DMS53 (cell line): ENCODE results near the gene HMGCL.
A peak's percentile ranks its signal among the peaks of the same experiment; 100 is the strongest.
"Not testable (repeated sequence)": the region's sequence is repeated elsewhere in the genome, so short reads cannot be mapped to it uniquely, and the experiment has no call there.

Experiments
- DNase-seq: peaks from one replicate; lab custom pipeline; 2025; lab: John Stamatoyannopoulos, UW

HMGCL gene

GRCh38 chr1:23826590-23826989, 1.4 kb upstream of the HMGCL start:
- not testable (repeated sequence) for DNase-seq

DNA sequence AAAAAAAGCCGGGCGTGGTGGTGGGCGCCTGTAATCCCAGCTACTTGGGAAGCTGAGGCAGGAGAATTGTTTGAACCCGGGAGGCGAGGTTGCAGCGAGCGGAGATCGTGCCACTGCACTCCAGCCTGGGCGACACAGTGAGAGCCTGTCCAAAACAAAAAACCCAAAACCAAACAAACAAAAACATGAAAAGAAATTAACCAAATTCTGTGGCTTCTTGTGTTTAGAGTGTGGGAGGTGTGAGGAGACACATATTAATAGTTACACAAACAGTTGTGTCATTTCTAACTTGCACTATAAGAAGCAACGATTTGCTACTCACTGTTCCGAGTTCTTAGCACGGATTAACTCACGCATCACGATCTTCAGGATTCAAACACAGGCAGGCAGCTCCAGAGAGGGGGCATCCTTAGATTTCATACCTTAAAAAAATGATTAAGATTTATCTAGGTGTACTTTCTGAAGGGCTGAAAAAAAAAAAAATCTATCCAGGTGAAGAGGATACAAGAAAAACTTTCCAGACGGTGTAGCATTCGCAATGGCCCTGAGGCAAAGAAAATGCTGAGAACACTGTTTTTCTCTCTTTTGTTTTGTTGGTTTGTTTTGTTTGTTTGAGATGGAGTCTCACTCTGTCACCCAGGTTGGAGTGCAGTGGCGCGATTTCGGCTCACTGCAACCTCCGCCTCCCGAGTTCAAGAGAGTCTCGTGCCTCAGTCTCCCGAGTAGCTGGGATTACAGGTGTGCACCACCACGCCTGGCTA, 713 bp upstream of the HMGCL start:
- DNase-seq: peak; percentile 34

DNA sequence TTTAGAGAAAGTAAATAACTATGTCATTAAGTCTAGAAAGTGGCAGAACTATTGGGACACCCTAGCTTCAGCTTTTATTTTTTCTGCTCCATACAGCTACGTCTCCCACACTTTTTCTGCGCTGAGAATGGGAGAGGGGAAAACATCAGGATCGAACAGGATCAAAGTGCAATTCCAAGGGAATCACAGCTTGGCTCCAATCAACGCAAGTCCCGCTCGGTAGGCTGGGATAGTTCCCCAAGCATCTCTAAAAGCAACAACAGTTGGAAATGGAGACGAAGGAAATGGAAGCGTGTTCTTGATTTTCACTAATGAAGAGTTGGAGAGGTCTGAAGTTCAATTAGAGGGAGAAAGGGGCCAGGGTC, 536 bp downstream of the HMGCL start:
- DNase-seq: no peak

- no peak for DNase-seq
Measured at GRCh38 chr1:23823767-23824166, 1.5 kb downstream of the HMGCL start.

DNA sequence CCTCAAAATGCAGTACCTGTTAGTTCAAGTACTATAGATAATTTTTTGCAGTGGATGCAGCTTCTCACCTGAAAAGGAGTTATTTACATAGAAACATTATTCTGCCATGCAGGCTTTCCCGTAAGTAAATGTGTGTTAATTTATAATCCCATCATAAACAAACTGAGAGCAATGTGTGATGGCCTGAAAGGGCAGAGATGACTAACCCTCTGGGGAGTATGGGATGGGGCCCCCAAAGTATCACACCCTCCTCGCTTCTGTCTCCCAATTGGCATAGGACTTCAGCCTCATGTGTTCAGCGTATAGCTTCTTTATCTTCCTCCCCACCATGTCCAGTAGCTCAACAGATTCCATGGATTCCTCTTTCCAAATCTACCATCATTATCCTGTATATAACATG, 7.6 kb downstream of the HMGCL start:
- no peak for DNase-seq

GRCh38 chr1:23816906-23817305, 8.3 kb downstream of the HMGCL start:
- no peak for DNase-seq

- no peak for DNase-seq
Measured at GRCh38 chr1:23816361-23816760, 8.9 kb downstream of the HMGCL start.

- no peak for DNase-seq
Measured at GRCh38 chr1:23814016-23814415, 11.2 kb downstream of the HMGCL start.

- DNase-seq: peak; percentile 55
Measured at GRCh38 chr1:23810818-23811540, 14.2 kb downstream of the HMGCL start.

DNA sequence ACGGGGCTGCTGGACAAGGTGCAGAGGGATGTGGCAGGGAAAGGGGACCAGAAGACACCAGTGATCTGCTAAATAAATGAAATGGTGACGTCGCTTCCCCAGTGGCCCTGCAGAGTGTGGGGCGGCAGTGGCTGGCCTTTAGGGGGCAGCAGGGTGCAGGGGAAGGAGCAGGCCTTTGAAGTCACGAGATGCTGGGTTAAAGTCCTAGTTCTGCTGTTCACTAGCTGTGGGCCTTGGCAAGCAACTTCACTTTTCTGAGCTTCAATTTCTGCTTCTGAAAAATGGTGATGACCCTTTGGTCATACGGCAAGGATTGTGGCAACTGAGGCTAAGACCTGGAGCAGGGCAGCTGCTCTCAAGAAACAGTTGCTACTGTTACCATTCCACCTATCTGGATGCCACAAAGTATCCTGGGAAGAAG, 15.5 kb downstream of the HMGCL start:
- peak; percentile 91 for DNase-seq

- no peak for DNase-seq
Measured at GRCh38 chr1:23807453-23807852, 17.8 kb downstream of the HMGCL start.

- no peak for DNase-seq
Measured at GRCh38 chr1:23806280-23806679, 18.9 kb downstream of the HMGCL start.

DNA sequence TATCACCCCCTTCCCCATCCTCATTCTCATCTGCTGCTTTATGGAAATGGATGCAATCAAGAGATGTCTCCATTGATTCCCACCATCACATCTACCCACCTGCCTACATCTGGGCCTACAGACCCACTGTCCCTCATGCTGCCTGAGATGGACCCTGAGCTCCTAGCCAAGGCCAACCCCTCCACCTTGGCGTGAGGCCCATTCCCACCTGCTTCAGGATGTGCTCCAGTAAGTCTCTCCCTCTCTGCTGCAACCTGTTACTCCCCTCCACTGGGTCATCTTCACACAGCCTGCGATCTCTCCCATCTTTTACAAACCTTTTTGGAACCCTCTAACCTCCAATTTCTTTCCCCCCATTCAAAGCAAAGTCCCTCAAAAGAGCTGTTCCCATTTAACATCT, 20.2 kb downstream of the HMGCL start:
- no peak for DNase-seq

DNA sequence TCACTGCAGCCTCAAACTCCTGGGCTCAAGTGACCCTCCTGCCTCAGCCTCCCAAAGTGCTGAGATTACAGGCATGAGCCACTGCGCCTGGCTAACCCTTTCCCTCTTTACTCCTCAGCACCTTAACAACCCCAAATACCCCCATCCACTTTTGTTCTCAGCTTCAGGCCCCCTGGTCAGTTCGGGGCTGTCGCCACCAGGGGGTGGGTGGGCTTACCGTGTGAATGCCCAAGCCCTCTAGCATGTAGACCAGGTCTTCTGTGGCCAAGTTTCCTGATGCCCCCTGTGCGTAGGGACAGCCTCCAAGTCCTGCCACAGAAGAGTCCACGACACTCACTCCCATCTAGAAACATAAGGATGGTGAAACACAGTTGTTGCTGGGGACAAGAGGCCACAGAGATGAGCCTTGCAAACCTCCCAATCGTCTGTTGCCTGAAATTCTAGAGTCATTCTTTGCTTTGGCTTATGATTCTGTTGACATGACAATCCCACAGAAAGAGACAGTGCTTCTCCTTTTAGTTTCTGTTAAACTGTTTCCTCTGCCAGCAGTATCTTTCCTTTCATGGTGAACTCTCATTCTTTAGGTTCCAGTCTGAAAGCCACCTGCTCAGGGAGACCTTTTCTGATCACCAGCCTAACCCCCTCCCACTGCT, 20.9 kb downstream of the HMGCL start:
- DNase-seq: no peak

- no peak for DNase-seq
Measured at GRCh38 chr1:23803674-23804073, 21.6 kb downstream of the HMGCL start.

- not testable (repeated sequence) for DNase-seq
Measured at GRCh38 chr1:23802809-23803342, 22.4 kb downstream of the HMGCL start.

GRCh38 chr1:23801876-23802275, 23.4 kb downstream of the HMGCL start:
- peak; percentile 33 for DNase-seq

GRCh38 chr1:23801338-23801748, 23.9 kb downstream of the HMGCL start:
- peak; percentile 68 for DNase-seq

DNA sequence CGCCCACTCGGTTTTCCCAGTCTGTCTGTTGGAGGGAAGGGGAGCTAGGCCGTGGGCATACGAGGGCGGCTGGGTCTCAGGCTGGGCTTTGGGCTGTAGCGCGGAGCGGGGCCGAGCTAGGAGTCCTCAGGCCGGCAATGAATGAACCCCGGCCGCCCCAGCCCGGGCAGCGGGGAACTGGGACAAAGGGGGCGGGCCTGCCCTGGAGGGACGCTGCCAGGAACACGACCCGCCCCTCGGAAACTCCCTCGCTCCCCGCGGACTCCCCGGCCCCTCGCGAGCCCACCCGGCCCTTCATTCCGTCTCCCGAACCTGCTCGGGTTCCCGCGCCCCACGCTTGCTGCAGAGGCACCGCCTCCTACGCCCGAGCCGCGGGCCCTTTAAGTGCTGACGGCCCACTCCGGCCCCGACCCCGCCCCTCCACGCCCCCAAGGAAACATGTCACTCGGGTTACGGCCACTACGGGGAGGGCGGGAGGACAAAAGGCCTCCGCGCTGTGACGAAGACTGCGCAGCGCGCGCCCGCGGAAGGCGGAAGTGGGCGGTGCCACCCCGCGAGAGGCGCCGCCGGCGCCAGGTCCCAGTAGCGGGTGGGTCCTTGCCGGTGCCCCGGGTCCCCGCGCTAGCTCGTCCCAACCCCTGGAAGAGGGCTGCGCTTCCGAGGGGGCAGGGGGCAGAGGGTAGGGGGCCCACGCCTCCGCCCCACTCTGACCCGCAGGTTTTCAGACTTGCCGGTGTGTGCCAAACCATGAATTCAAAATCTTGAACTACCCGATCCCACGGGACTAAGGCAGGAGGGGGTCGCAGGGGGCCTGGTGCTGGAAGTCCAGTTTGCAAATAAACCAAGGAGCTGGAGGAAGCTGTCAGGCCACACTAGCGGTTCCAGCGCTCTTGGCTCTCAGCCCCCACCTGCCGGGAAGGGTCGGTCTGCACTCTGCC, 24.6 kb downstream of the HMGCL start, which contains the start of gene GALE:
GALE (minus strand) TSS at position 355 of the 938 bp plus-strand sequence. CDS start 1,747 bp downstream, outside the sequence.
- peak; percentile 99 for DNase-seq

- peak; percentile 97 for DNase-seq
Measured at GRCh38 chr1:23799570-23800399, 25.4 kb downstream of the HMGCL start.

DNA sequence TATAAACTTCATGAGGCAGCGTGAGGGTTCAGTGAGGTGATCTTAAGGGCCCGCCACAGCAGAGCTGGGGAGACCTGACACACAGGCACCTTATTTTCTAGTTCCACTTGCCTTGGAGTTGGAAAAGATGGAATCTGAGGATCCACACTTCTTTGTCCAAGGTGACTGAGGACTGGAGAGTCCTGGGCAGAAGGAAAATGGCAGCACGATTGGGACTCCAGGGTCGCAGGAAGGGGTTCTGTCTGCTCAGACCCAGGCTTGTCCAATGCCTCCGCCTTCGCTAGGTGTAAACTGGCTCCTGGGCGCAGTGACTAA, 26.0 kb downstream of the HMGCL start:
- no peak for DNase-seq
